ENCODE data around the gene PKD2L2. TPM values are rescaled to one million over a fixed set of nuclear protein-coding genes. Genes with fewer than 3 reads are reported as not detected.
"Not testable (repeated sequence)": the region's sequence is repeated elsewhere in the genome, so short reads cannot be mapped to it uniquely, and the experiment has no call there.

The PKD2L2 gene
- polyA plus RNA-seq, 4 donors, result 0.12 TPM; not detected in 3

- H3K27ac ChIP-seq (ENCODE audit: low read depth in 1 of 3, low read length in 2 of 3), result no peak overlapping the region
- H3K36me3 ChIP-seq (ENCODE audit: control insufficient read depth in 3 of 3, insufficient read depth in 2 of 3, low read depth in 1 of 3, low read length in 3 of 3), result no peaks in the 10 kb centered on the region
- peaks cover 0 to 4% (median 2%) of the 10 kb centered on the region in 3 donors for H3K4me1 ChIP-seq (ENCODE audit: control insufficient read depth in 3 of 3, insufficient read depth in 2 of 3, low read depth in 1 of 3, low read length in 2 of 3)
- WGBS, 3 donors, result 9 to 20% (median 15%) methylated on average over 3 of the region's 3 CpGs
- no peaks in the 10 kb centered on the region for H3K27me3 ChIP-seq (ENCODE audit: control insufficient read depth in 3 of 3, insufficient read depth in 3 of 3, low read length in 3 of 3)
- FAIRE-seq, result peak; percentile 73
- DNase-seq, result peak; percentile 8 to 56
- no peak overlapping the region for H3K4me3 ChIP-seq (ENCODE audit: low read depth in 1 of 3, low read length in 3 of 3)
- peaks cover 0 to 3% of the 10 kb centered on the region in 2 donors for H3K9me3 ChIP-seq (ENCODE audit: control insufficient read depth in 2 of 2, insufficient read depth in 1 of 2, low read depth in 1 of 2, low read length in 1 of 2)
Measured at GRCh38 chr5:137858223-137858916, 30.9 kb upstream of the PKD2L2 start.

DNA sequence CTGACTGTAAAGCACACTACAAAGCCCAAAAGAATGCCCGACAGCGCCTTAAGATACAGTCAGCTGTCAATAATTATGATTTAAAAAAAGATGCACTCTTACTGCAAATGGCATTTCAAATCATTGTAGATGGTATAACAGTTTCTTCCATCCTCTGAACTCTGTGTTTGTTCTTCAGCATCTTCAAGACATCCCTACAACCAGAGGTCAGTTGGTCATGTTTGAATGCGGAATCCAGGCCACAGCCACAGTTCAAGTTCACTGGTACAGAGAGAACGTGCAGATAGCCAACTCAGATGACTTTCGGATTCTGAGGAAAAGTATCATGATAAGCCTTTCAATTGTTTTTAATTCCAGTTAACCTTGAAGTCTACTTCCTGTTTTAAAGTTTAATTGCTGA, 30.3 kb upstream of the PKD2L2 start:
- Histone ChIP-seq H3K4me3 (ENCODE audit: low read depth in 1 of 3, low read length in 3 of 3) (no peak overlapping the region), H3K4me1 (ENCODE audit: control insufficient read depth in 3 of 3, insufficient read depth in 2 of 3, low read depth in 1 of 3, low read length in 2 of 3) (peaks cover 0 to 4% (median 2%) of the 10 kb centered on the region in 3 donors), H3K36me3 (ENCODE audit: control insufficient read depth in 3 of 3, insufficient read depth in 2 of 3, low read depth in 1 of 3, low read length in 3 of 3) (no peaks in the 10 kb centered on the region), H3K9me3 (ENCODE audit: control insufficient read depth in 2 of 2, insufficient read depth in 1 of 2, low read depth in 1 of 2, low read length in 1 of 2) (peaks cover 0 to 3% of the 10 kb centered on the region in 2 donors), H3K27ac (ENCODE audit: low read depth in 1 of 3, low read length in 2 of 3) (no peak overlapping the region), H3K27me3 (ENCODE audit: control insufficient read depth in 3 of 3, insufficient read depth in 3 of 3, low read length in 3 of 3) (no peaks in the 10 kb centered on the region)
- DNase-seq, result no peak
- WGBS, 3 donors, result 64 to 74% (median 67%) methylated on average over 5 of the region's 5 CpGs
- FAIRE-seq, result no peak

DNA sequence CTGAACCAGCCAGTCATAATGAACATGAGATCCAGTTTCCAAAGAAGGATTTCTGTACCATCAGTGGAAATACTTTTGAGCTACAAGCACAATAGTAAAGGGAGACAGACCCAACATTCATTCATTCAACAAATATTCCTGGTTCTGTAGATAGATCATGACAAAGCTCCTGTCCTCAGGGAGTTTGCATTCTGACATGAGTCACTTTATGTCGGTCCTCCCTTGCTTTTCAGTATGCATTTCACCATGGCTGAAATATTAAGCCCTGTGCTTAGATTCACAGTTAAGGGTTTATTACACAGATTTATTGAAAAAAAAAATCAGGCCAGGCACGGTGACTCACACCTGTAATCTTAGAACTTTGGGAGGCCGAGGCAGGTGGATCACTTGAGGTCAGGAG, 27.0 kb upstream of the PKD2L2 start:
- FAIRE-seq (no peak), DNase-seq (no peak)
- Histone ChIP-seq H3K27ac (ENCODE audit: low read depth in 1 of 3, low read length in 2 of 3) (no peak overlapping the region), H3K4me1 (ENCODE audit: control insufficient read depth in 3 of 3, insufficient read depth in 2 of 3, low read depth in 1 of 3, low read length in 2 of 3) (peaks cover 0 to 4% (median 2%) of the 10 kb centered on the region in 3 donors), H3K36me3 (ENCODE audit: control insufficient read depth in 3 of 3, insufficient read depth in 2 of 3, low read depth in 1 of 3, low read length in 3 of 3) (no peaks in the 10 kb centered on the region), H3K4me3 (ENCODE audit: low read depth in 1 of 3, low read length in 3 of 3) (no peak overlapping the region), H3K9me3 (ENCODE audit: control insufficient read depth in 2 of 2, insufficient read depth in 1 of 2, low read depth in 1 of 2, low read length in 1 of 2) (no peaks in the 10 kb centered on the region), H3K27me3 (ENCODE audit: control insufficient read depth in 3 of 3, insufficient read depth in 3 of 3, low read length in 3 of 3) (no peaks in the 10 kb centered on the region)
- WGBS, 3 donors, result 62 to 83% (median 79%) methylated on average over 3 of the region's 3 CpGs

DNA sequence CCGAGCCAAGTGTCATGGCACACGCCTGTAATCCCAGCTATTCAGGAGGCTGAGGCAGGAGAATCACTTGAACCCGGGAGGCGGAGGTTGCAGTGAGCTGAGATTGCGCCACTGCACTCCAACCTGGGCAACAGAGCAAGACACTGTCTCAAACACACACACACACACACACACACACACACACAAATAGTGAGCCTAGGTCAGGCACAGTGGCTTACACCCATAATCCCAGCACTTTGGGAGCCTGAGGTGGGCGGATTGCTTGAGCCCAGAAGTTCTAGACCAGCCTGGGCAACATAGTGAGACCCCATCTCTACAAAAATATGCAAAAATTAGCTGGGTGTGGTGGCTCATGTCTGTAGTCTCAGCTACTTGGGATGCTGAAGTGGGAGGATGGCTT, 25.6 kb upstream of the PKD2L2 start:
- not testable (repeated sequence) for H3K27ac ChIP-seq (ENCODE audit: low read depth in 1 of 3, low read length in 2 of 3); FAIRE-seq; DNase-seq; H3K4me1 ChIP-seq (ENCODE audit: control insufficient read depth in 3 of 3, insufficient read depth in 2 of 3, low read depth in 1 of 3, low read length in 2 of 3); H3K4me3 ChIP-seq (ENCODE audit: low read depth in 1 of 3, low read length in 3 of 3); H3K9me3 ChIP-seq (ENCODE audit: control insufficient read depth in 2 of 2, insufficient read depth in 1 of 2, low read depth in 1 of 2, low read length in 1 of 2); H3K27me3 ChIP-seq (ENCODE audit: control insufficient read depth in 3 of 3, insufficient read depth in 3 of 3, low read length in 3 of 3); H3K36me3 ChIP-seq (ENCODE audit: control insufficient read depth in 3 of 3, insufficient read depth in 2 of 3, low read depth in 1 of 3, low read length in 3 of 3)
- WGBS, 3 donors, result 96 to 99% (median 97%) methylated on average over 6 of the region's 6 CpGs

- DNase-seq, result no peak
- 89 to 95% (median 92%) methylated on average over 4 of the region's 4 CpGs for WGBS, 3 donors
Measured at GRCh38 chr5:137866541-137867388, 22.5 kb upstream of the PKD2L2 start.

DNA sequence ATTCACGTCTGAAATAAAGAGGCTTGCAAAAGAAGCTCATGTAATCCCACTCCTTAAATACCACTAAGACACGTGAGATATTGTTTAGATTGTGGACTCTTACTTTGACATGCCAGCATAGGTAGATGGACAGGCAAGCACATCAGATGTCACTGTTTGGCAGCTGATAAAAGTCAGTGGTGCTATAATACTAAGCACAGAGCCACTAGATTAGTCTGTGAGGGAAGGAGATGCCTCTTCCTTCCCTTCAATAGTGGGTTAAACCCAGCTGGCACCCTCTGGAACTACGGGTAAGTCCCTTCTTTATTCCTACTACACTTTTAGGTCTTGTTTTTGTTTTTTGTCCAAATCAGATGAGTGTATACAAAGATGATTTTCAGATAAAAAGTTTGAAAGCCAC, 21.6 kb upstream of the PKD2L2 start, which contains the start of gene MYOT:
MYOT (plus strand) TSS at position 197 of the 400 bp plus-strand sequence. CDS start 2,792 bp downstream, outside the sequence.
- Histone ChIP-seq H3K36me3 (ENCODE audit: control insufficient read depth in 3 of 3, insufficient read depth in 2 of 3, low read depth in 1 of 3, low read length in 3 of 3) (no peaks in the 10 kb centered on the region), H3K27ac (ENCODE audit: low read depth in 1 of 3, low read length in 2 of 3) (no peak within 1 kb of the TSS), H3K27me3 (ENCODE audit: control insufficient read depth in 3 of 3, insufficient read depth in 3 of 3, low read length in 3 of 3) (no peaks in the 10 kb centered on the region), H3K4me3 (ENCODE audit: low read depth in 1 of 3, low read length in 3 of 3) (no peak within 1 kb of the TSS), H3K4me1 (ENCODE audit: control insufficient read depth in 3 of 3, insufficient read depth in 2 of 3, low read depth in 1 of 3, low read length in 2 of 3) (no peaks in the 10 kb centered on the region), H3K9me3 (ENCODE audit: control insufficient read depth in 2 of 2, insufficient read depth in 1 of 2, low read depth in 1 of 2, low read length in 1 of 2) (no peaks in the 10 kb centered on the region)
- FAIRE-seq (no peak), DNase-seq (no peak)
- 68 to 79% (median 73%) methylated on average over 3 of the region's 3 CpGs for WGBS, 3 donors

More at GRCh38 chr5:137866541-137867388, 22.5 kb upstream of the PKD2L2 start:
- Histone ChIP-seq H3K27ac (ENCODE audit: low read depth in 1 of 3, low read length in 2 of 3) (no peak overlapping the region), H3K4me3 (ENCODE audit: low read depth in 1 of 3, low read length in 3 of 3) (no peak overlapping the region), H3K9me3 (ENCODE audit: control insufficient read depth in 2 of 2, insufficient read depth in 1 of 2, low read depth in 1 of 2, low read length in 1 of 2) (no peaks in the 10 kb centered on the region), H3K4me1 (ENCODE audit: control insufficient read depth in 3 of 3, insufficient read depth in 2 of 3, low read depth in 1 of 3, low read length in 2 of 3) (no peaks in the 10 kb centered on the region), H3K36me3 (ENCODE audit: control insufficient read depth in 3 of 3, insufficient read depth in 2 of 3, low read depth in 1 of 3, low read length in 3 of 3) (no peaks in the 10 kb centered on the region), H3K27me3 (ENCODE audit: control insufficient read depth in 3 of 3, insufficient read depth in 3 of 3, low read length in 3 of 3) (no peaks in the 10 kb centered on the region)
- FAIRE-seq, result no peak

- H3K9me3 ChIP-seq (ENCODE audit: control insufficient read depth in 2 of 2, insufficient read depth in 1 of 2, low read depth in 1 of 2, low read length in 1 of 2), result no peaks in the 10 kb centered on the region
- H3K4me3 ChIP-seq (ENCODE audit: low read depth in 1 of 3, low read length in 3 of 3), result no peak overlapping the region
- no peak for FAIRE-seq
- H3K36me3 ChIP-seq (ENCODE audit: control insufficient read depth in 3 of 3, insufficient read depth in 2 of 3, low read depth in 1 of 3, low read length in 3 of 3), result no peaks in the 10 kb centered on the region
- no peaks in the 10 kb centered on the region for H3K4me1 ChIP-seq (ENCODE audit: control insufficient read depth in 3 of 3, insufficient read depth in 2 of 3, low read depth in 1 of 3, low read length in 2 of 3)
- no peak overlapping the region for H3K27ac ChIP-seq (ENCODE audit: low read depth in 1 of 3, low read length in 2 of 3)
- no peak for DNase-seq
- WGBS, 3 donors, result 95 to 98% (median 95%) methylated on average over 7 of the region's 7 CpGs
- no peaks in the 10 kb centered on the region for H3K27me3 ChIP-seq (ENCODE audit: control insufficient read depth in 3 of 3, insufficient read depth in 3 of 3, low read length in 3 of 3)
Measured at GRCh38 chr5:137870647-137871339, 18.5 kb upstream of the PKD2L2 start.

GRCh38 chr5:137871571-137871970, 17.7 kb upstream of the PKD2L2 start:
- Histone ChIP-seq H3K4me1 (ENCODE audit: control insufficient read depth in 3 of 3, insufficient read depth in 2 of 3, low read depth in 1 of 3, low read length in 2 of 3) (no peaks in the 10 kb centered on the region), H3K9me3 (ENCODE audit: control insufficient read depth in 2 of 2, insufficient read depth in 1 of 2, low read depth in 1 of 2, low read length in 1 of 2) (no peaks in the 10 kb centered on the region), H3K27me3 (ENCODE audit: control insufficient read depth in 3 of 3, insufficient read depth in 3 of 3, low read length in 3 of 3) (no peaks in the 10 kb centered on the region), H3K36me3 (ENCODE audit: control insufficient read depth in 3 of 3, insufficient read depth in 2 of 3, low read depth in 1 of 3, low read length in 3 of 3) (no peaks in the 10 kb centered on the region), H3K27ac (ENCODE audit: low read depth in 1 of 3, low read length in 2 of 3) (no peak overlapping the region), H3K4me3 (ENCODE audit: low read depth in 1 of 3, low read length in 3 of 3) (no peak overlapping the region)
- FAIRE-seq (no peak), DNase-seq (no peak)
- 61 to 83% (median 77%) methylated on average over 3 of the region's 3 CpGs for WGBS, 3 donors
